ENCODE data around the gene IQCH.
A peak's percentile ranks its signal among the peaks of the same experiment; 100 is the strongest.
"Not testable (repeated sequence)": the region's sequence is repeated elsewhere in the genome, so short reads cannot be mapped to it uniquely, and the experiment has no call there.

The IQCH gene

GRCh38 chr15:67248011-67248505, 6.5 kb upstream of the IQCH start:
- no peak for DNase-seq

- DNase-seq = no peak
Observed at GRCh38 chr15:67249830-67250229, 4.8 kb upstream of the IQCH start.

DNA sequence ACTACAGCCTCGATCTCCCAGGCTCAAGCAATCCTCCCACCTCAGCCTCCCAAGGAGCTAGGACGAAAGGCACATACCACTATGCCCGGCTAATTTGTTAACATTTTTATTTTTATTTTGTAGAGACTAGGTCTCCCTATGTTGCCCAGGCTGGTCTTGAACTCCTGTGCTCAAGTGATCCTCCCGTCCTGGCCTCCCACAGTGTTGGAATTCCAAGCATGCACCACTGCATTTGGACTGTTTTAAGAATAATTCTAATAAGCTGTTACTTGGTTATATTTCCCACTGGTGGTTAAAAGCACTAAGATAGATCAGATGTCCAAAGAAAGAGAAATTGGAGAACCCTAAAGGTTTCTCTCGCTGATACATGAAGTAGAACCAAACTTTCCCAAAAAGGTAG, 3.3 kb upstream of the IQCH start:
- DNase-seq = no peak

DNA sequence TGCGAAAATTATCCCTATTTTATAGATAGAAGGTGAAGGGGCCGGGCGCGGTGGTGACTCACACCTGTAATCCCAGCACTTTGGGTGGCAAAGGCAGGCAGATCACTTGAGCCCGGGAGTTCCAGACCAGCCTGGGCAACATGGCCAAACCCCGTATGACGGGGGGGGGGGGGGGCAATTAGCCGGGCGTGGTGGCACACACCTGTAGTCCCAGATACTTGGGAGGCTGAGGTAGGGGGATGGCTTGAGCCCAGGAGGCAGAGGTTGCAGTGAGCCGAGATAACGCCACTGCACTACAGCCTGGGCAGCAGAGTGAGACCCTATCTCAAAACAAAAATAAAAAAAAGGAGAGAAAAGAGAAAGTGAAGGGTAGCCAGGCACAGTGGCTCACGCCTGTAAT, 1.5 kb upstream of the IQCH start:
- DNase-seq = no peak

DNA sequence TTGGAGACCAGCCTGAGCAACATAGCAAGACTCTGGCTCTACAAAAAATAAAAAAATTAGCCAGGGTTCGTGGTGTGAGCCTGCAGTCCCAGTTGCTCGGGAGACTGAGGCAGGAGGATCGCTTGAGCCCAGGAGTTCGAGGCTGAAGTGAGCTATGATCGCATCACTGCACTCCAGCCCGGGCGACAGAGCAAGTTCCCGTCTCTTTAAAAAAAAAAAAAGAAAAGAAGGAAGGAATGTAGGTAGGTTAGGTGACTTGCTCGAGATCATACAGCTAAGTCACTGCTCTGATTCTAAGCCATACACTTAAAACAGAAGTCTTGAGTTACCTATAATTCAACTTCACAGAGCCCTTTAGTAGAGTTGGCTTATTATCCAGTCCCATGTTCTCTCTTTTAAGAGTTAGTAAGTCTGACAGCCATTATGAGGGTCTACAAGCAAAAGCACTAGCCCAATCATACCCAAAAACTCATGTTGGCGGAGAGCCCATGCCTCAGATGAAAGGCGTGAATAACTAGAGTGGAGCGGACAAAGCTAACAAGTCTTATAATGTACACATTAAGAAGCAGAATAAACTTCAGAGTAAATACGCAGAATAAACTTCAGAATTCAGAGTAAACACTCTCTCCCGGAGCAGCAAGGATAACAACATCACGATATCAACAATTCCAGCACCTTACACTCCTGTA, 893 bp upstream of the IQCH start:
- DNase-seq = no peak

DNA sequence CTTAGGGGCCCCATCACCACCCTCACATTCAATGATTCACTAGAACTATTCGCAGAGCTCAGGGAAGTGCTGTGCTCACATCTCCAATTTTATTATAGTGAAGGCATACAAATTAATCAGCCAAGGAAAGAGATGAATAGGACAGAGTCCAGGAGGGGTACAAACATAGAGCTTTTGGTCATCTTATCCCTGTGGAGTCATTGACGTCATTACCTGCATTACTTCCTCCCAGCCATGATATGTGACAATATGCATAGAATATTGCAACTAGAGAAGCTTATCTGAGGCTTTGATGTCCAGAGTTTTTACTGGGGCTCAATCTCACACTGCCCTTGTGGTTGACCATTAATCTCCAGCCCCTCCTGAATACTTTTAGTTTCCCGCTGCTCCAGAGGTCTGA, 1.5 kb downstream of the IQCH start:
- DNase-seq = no peak

DNA sequence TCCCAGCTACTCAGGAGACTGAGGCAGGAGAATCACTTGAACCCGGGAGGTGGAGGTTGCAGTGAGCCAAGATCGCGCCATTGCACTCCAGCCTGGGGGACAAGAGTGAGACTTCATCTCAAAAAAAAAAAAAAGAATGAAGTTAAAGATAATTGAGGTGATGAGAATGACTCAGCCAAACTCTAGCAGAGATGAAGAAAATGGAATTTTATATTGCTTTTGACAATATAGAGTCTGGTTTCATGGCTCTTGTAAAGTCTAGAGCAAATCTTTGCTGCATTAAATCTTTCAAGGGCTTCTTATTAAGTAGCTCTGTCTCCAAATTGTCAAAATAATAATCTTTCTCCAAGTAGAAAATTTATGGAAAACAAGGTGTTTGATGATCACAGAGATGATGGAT, 3.8 kb downstream of the IQCH start:
- DNase-seq = not testable (repeated sequence)

GRCh38 chr15:67259379-67259778, 4.8 kb downstream of the IQCH start:
- DNase-seq = no peak

DNA sequence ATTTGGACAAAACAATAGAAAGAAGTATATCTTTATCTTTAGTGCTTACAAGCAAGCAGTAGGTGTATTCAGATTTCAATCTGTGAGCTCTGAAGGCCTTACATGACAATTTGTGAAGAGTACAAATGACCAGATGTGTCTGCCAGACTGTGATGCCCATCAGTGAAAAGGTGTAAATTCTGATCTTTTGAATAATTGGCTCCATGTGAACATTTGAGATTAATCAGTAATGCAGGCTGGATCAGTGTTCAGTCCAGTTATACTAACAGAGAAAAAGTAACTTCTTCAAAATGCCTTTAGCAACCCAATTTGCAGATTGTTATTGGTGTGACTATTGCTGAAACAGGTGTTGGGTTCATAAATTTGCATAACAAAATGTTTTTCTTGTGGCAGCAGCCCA, 5.2 kb downstream of the IQCH start:
- DNase-seq = no peak

GRCh38 chr15:67266870-67267269, 12.3 kb downstream of the IQCH start:
- no peak for DNase-seq

DNA sequence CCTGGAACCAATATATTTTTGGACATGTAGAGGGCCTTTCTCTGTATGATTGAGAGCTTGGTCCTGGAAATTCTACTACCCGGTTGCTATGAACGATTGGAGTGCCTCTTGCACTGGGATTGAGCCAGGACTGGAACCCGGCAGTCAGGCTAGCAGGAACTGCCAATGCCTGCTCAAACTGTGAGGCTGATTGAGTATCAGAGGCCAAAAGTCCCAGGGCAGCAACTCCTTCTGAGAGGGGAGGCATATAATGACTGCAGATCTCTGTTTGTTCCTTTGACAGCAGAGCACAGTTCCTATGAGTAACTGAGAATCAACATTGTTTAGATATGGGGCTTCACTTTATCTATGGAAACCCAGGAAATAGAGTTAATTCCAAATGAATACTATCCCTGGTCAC, 12.9 kb downstream of the IQCH start:
- DNase-seq = no peak

DNA sequence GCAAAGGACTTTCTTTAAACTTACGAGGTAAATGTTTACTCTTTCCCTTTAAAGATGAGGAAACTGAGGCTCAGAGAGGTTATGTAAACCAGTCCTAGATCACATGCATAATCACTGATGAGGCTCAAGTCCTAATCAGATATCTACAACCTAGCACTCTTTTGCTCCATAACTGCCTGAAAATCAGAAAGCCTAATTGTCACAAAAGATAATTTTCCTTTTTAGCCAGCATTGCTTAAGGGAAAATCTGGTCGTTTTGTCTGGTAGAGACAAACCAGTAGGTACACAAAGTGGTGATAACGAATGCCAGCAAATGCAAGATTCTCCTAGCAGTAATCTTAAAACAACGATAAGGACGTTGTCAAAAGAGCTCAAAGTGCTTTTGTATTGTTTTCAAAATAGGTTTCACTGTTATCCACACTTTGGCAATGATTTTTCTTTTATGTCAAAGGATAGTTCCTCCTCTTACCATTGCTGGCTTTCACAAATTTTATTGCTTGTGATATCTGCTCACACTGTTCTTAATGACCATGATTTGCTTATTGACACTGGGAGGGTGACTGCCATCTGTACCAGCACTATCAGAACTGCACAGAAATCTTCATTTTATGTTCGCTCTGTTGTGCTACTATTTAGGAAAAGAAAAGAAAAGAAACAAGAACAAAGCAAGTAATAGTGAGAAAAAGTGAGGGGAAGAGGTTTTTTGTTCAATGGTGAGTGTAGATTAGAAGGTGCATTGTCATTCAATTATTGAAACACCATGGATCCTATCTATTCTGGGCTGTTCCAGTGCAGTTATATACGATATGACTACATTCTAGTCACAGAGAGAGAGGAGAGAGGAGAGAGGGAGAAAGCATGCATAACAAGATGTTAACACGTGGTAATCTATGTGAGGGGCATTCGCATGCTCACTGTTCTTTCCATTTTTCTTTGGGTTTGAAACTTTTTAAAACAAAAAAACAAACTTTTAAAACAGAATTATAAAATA, 13.7 kb downstream of the IQCH start:
- DNase-seq = no peak

DNA sequence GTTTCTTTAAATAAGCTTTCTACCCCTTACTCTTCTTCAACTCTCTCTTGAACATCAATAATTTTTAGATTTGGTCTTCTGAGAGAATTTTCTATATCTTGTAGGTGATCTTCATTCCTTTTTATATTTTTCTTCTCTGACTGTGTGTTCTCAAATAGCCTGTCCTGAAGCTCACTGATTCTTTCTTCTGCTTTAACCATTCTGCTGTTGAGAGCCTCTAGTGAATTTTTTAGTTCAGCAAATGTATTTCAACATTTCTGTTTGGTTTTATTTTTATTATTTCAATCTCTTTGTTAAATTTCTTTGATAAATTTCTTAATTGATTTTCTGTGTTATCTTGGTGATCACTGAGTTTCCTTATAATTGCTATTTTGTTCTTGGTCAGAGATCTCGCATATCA, 19.6 kb downstream of the IQCH start:
- no peak for DNase-seq

DNA sequence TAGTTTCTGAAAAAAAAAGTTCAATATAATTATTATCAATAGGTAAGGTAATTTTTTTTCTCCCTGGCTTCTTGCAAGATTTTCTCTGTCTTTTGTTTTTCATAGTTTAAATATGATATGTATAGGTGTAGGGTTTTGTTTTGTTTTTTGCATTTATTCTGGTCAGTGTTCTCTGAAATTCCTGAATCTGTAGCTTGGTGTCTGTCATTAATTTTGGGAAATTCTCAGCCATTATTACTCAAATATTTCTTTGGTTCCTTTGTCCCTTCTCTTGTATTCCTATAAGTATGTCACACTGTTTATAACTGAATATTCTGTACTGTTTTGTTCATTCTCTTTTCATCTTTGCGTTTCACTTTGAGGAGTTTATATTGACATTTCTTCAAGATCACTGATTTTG, 22.1 kb downstream of the IQCH start:
- DNase-seq = no peak

- no peak for DNase-seq
Observed at GRCh38 chr15:67280217-67280616, 25.6 kb downstream of the IQCH start.

DNA sequence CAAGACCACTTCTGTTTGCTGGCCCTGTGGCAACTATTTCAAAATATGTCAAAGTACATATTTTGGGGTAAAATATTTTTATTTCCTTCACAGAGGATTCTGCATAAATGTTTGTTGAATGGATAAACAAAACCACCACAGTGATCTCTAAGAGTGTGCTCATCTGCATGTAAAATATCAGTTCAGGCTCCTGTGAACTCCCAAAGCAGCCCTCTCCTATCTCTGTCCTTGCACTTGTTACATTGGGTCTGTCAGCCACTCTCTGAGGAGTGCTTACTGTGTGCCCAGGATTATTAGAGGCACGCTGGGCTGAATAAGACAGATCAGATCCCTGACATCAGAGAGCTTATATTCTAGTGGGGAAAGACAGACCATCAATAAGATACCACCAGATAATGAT, 27.1 kb downstream of the IQCH start:
- DNase-seq = no peak

DNA sequence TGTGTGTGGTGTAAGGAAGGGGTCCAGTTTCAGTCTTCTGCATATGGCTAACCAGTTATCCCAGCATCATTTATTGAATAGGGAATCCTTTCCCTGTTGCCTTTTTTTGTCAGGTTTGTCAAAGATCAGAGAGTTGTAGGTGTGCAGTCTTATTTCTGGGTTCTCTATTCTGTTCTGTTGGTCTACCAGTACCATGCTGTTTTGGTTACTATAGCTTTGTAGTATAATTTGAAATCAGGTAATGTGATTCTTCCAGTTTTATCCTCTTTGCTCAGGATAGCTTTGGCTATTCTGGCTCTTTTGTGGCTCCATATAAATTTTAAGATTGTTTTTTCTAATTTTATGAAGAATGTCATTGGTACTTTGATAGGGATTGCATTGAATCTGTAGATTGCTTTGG, 31.0 kb downstream of the IQCH start:
- not testable (repeated sequence) for DNase-seq

DNA sequence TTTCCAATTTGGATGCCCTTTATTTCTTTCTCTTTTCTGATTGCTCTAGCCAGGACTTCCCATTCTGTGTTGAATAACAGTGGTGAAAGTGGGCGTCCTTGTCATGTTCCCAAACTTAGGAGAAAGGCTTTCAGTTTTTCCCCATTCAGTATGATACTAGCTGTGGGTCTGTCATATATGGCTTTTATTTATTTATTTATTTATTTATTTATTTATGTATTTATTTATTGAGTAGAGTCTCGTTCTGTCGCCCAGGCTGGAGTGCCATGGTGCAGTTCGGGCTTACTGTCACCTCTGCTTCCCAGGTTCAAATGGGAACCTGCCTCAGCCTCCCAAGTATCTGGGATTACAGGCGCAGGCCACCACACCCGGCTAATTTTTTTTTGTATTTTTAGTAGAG, 31.8 kb downstream of the IQCH start:
- DNase-seq = not testable (repeated sequence)

DNA sequence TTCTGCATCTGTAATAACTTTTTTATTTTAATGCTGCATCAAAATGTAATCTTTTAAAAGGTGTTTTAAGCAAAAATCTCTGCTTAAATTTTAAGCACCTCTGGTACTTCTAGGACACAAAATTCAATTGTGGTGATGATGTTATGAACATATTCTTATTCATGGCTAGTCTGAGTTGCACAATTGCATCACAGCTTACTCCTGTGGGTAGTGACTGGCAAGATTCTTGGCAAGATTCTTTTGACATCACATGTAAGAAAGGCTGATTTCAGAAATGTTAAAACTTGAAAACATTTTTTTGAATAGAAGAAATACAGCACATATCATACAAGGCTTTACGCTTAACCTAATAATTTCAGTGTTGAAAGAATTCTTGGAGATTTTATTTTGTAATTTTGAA, 35.7 kb downstream of the IQCH start:
- no peak for DNase-seq

- peak; percentile 50 for DNase-seq
Observed at GRCh38 chr15:67296188-67296587, 41.6 kb downstream of the IQCH start.

GRCh38 chr15:67296684-67297083, 42.1 kb downstream of the IQCH start:
- no peak for DNase-seq

GRCh38 chr15:67300266-67301025, 45.9 kb downstream of the IQCH start:
- DNase-seq = no peak
